IMR-90 (cell line): ENCODE results near the gene MMP24.

Source experiments
- BHLHE40 ChIP-seq: fragments of 150-350 bp; IDR thresholded peaks from 2 replicates; pipeline ENCODE4 v1.6.1; 2016; ENCODE audit warnings: mild to moderate bottlenecking, low read depth, low read length
- CEBPB ChIP-seq: IDR thresholded peaks from 2 replicates; pipeline ENCODE4 v1.6.1; 2012; ENCODE audit warnings: low read depth, low read length, improper control_type of control experiment
- CHD1 ChIP-seq: IDR thresholded peaks from 2 replicates; pipeline ENCODE4 v1.6.1; 2012; ENCODE audit warnings: low read depth, low read length, improper control_type of control experiment
- MAFK ChIP-seq: IDR thresholded peaks from 2 replicates; pipeline ENCODE4 v1.6.1; 2012; ENCODE audit warnings: low read depth, low read length, improper control_type of control experiment
- POLR2A ChIP-seq: IDR thresholded peaks from 2 replicates; pipeline ENCODE4 v1.6.1; 2012; ENCODE audit warnings: mild to moderate bottlenecking, low read depth, low read length
- RAD21 ChIP-seq: IDR thresholded peaks from 2 replicates; pipeline ENCODE4 v1.6.1; 2012; ENCODE audit warnings: low read length, improper control_type of control experiment
- RFX5 ChIP-seq: IDR thresholded peaks from 2 replicates; pipeline ENCODE4 v1.8.0; 2012; ENCODE audit warnings: low read depth, mild to moderate bottlenecking, low read length, moderate library complexity
- SMC3 ChIP-seq: fragments of 150-350 bp; IDR thresholded peaks from 2 replicates; pipeline ENCODE4 v1.6.1; 2016; ENCODE audit warnings: low read depth, mild to moderate bottlenecking, antibody characterized with exemption, low read length, moderate library complexity
- TF ChIP-seq, protein P1 (sequence below): conservative IDR thresholded peaks from 2 replicates; pipeline ENCODE4 v1.5.1; 2012; ENCODE audit warnings: mild to moderate bottlenecking, low read depth, low read length, improper control_type of control experiment
- TF ChIP-seq, protein P2 (sequence below): fragments of 150-350 bp; IDR thresholded peaks from 2 replicates; pipeline ENCODE4 v1.6.1; 2016; ENCODE audit warnings: low read depth, mild to moderate bottlenecking, low read length, moderate library complexity, borderline replicate concordance
- TF ChIP-seq, protein P3 (sequence below): fragments of 150-350 bp; IDR thresholded peaks from 2 replicates; pipeline ENCODE4 v1.6.1; 2017; ENCODE audit warnings: mild to moderate bottlenecking, antibody characterized with exemption, low read length, low read depth

DNA sequence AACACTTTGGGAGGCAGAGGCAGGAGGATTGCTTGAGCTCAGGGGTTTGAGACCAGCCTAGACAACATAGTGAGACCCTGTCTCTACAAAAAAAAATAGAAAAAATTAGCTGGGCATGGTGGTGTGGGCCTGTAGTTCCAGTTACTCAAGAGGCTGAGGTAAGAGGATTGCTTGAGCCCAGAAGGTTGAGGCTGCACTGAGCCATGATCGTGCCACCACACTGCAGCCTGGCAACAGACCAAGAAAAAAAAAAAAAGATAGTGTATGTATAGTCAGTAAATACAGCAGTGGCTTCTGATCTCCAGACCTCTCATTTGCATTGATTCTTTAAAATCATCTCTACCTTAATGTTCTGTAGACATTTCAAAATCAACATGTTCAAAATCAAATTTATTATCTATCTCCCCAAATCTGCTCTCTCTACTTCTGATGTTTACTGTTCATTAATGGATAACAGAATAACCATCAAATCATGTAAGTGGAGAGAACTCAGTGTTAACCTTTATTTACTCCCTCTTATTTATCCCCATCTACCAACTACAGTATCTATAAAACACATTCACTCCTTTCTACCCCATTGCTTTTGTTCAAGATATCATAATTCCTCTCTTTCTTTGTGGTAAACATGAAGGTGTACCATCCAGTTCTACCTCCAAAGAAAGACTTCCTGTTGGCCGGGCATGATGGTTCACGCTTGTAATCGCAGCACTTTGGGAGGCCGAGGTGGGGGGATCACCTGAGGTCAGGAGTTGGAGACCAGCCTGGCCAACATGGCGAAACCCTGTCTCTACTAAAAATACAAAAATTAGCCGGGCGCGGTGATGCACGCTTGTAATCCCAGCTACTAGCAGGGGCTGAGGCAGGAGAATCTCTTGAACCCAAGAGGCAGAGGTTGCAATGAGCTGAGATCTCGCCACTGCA lies 46.9 kb upstream of the MMP24 start:
- TF ChIP-seq SMC3: no peak
- TF ChIP-seq, protein P1, sequence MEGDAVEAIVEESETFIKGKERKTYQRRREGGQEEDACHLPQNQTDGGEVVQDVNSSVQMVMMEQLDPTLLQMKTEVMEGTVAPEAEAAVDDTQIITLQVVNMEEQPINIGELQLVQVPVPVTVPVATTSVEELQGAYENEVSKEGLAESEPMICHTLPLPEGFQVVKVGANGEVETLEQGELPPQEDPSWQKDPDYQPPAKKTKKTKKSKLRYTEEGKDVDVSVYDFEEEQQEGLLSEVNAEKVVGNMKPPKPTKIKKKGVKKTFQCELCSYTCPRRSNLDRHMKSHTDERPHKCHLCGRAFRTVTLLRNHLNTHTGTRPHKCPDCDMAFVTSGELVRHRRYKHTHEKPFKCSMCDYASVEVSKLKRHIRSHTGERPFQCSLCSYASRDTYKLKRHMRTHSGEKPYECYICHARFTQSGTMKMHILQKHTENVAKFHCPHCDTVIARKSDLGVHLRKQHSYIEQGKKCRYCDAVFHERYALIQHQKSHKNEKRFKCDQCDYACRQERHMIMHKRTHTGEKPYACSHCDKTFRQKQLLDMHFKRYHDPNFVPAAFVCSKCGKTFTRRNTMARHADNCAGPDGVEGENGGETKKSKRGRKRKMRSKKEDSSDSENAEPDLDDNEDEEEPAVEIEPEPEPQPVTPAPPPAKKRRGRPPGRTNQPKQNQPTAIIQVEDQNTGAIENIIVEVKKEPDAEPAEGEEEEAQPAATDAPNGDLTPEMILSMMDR: no peak
- TF ChIP-seq MAFK: no peak
- TF ChIP-seq, protein P2, sequence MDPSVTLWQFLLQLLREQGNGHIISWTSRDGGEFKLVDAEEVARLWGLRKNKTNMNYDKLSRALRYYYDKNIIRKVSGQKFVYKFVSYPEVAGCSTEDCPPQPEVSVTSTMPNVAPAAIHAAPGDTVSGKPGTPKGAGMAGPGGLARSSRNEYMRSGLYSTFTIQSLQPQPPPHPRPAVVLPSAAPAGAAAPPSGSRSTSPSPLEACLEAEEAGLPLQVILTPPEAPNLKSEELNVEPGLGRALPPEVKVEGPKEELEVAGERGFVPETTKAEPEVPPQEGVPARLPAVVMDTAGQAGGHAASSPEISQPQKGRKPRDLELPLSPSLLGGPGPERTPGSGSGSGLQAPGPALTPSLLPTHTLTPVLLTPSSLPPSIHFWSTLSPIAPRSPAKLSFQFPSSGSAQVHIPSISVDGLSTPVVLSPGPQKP: no peak
- TF ChIP-seq CEBPB: no peak
- no peak for TF ChIP-seq RFX5
- no peak for TF ChIP-seq POLR2A
- TF ChIP-seq RAD21: no peak
- TF ChIP-seq, protein P3, sequence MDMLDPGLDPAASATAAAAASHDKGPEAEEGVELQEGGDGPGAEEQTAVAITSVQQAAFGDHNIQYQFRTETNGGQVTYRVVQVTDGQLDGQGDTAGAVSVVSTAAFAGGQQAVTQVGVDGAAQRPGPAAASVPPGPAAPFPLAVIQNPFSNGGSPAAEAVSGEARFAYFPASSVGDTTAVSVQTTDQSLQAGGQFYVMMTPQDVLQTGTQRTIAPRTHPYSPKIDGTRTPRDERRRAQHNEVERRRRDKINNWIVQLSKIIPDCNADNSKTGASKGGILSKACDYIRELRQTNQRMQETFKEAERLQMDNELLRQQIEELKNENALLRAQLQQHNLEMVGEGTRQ: no peak
- TF ChIP-seq BHLHE40: no peak
- TF ChIP-seq CHD1: no peak
